HFFc6 (cell line): ENCODE data around the gene HGF. TPM values are rescaled to one million over a fixed set of nuclear protein-coding genes. Genes with fewer than 3 reads are reported as not detected.

Source experiments
- DNase-seq: peaks from one replicate; pipeline ENCODE4 v3.0.0-alpha.2; 2018
- H3K27ac Mint-ChIP-seq: 2 replicates; pipeline ENCODE4 v1.8.0; 2020; ENCODE audit warnings: mild to moderate bottlenecking, mixed read lengths
- H3K27me3 Mint-ChIP-seq: 2 replicates; pipeline ENCODE4 v1.8.0; 2021; ENCODE audit warnings: mild to moderate bottlenecking, moderate library complexity, mixed read lengths; ENCODE audit not compliant: insufficient read depth
- H3K36me3 Mint-ChIP-seq: 2 replicates; pipeline ENCODE4 v1.8.0; 2021; ENCODE audit warnings: low read depth, mixed read lengths
- H3K4me1 Mint-ChIP-seq: 2 replicates; pipeline ENCODE4 v1.8.0; 2020; ENCODE audit warnings: low read depth, mixed read lengths
- H3K4me3 Mint-ChIP-seq: 2 replicates; pipeline ENCODE4 v1.8.0; 2020; ENCODE audit warnings: mild to moderate bottlenecking, moderate library complexity, mixed read lengths
- H3K9me3 Mint-ChIP-seq: 2 replicates; pipeline ENCODE4 v1.8.0; 2020; ENCODE audit warnings: mild to moderate bottlenecking, mixed read lengths
- CTCF ChIP-seq: fragments of 200-600 bp; sonication (generic); IDR thresholded peaks from 2 replicates; pipeline ENCODE4 v1.5.0; 2021; ENCODE audit warnings: antibody characterized with exemption, mild to moderate bottlenecking
- total RNA-seq, 6 experiments: library from RNA; stranded (reverse); fragmentation: NEBNext Ultra II Directional; extraction: Animal tissue kit (Norgen Biotek cat#: 25700); gene quantifications; 2 replicates in 1 of 6; 3 replicates in 5 of 6; pipeline ENCODE4 v1.2.3, GENCODE V29; 2021

The HGF gene
- total RNA-seq, 6 experiments from 2014 or later: 0.78 to 5.6 (median 4.5) TPM

GRCh38 chr7:81715984-81716588, 53.8 kb downstream of the HGF start:
- peaks cover 15% of the 10 kb centered on the region for H3K4me1 Mint-ChIP-seq
- no peak overlapping the region for H3K27ac Mint-ChIP-seq
- H3K9me3 Mint-ChIP-seq: no peaks in the 10 kb centered on the region

GRCh38 chr7:81714306-81714705, 55.5 kb downstream of the HGF start:
- H3K9me3 Mint-ChIP-seq: no peaks in the 10 kb centered on the region
- peaks cover 15% of the 10 kb centered on the region for H3K4me1 Mint-ChIP-seq
- H3K27ac Mint-ChIP-seq: no peak overlapping the region
- no peak for DNase-seq
- H3K27me3 Mint-ChIP-seq: no peaks in the 10 kb centered on the region
- no peak overlapping the region for H3K4me3 Mint-ChIP-seq
- no peaks in the 10 kb centered on the region for H3K36me3 Mint-ChIP-seq
- TF ChIP-seq CTCF: no peak

More at GRCh38 chr7:81715984-81716588, 53.8 kb downstream of the HGF start:
- TF ChIP-seq CTCF: peak; percentile 74
- no peak overlapping the region for H3K4me3 Mint-ChIP-seq
- no peaks in the 10 kb centered on the region for H3K27me3 Mint-ChIP-seq
- peak; percentile 50 for DNase-seq
- H3K36me3 Mint-ChIP-seq: no peaks in the 10 kb centered on the region

- Mint-ChIP-seq H3K36me3 (no peaks in the 10 kb centered on the region), H3K27me3 (no peaks in the 10 kb centered on the region), H3K4me1 (peaks cover 1% of the 10 kb centered on the region), H3K4me3 (no peak overlapping the region), H3K27ac (no peak overlapping the region), H3K9me3 (no peaks in the 10 kb centered on the region)
- DNase-seq: no peak
- TF ChIP-seq CTCF: no peak
These were observed 59.1 kb downstream of the HGF start for GRCh38 chr7:81710751-81711150.

GRCh38 chr7:81709836-81710235, 60.0 kb downstream of the HGF start:
- H3K9me3 Mint-ChIP-seq: no peaks in the 10 kb centered on the region
- no peaks in the 10 kb centered on the region for H3K36me3 Mint-ChIP-seq
- H3K4me3 Mint-ChIP-seq: no peak overlapping the region
- H3K27me3 Mint-ChIP-seq: no peaks in the 10 kb centered on the region
- peaks cover 9% of the 10 kb centered on the region for H3K4me1 Mint-ChIP-seq
- H3K27ac Mint-ChIP-seq: no peak overlapping the region
- no peak for TF ChIP-seq CTCF
- no peak for DNase-seq

- DNase-seq: no peak
- H3K27ac Mint-ChIP-seq: no peak overlapping the region
- H3K4me1 Mint-ChIP-seq: peaks cover 14% of the 10 kb centered on the region
- H3K9me3 Mint-ChIP-seq: no peaks in the 10 kb centered on the region
- no peak for TF ChIP-seq CTCF
- no peaks in the 10 kb centered on the region for H3K36me3 Mint-ChIP-seq
- H3K4me3 Mint-ChIP-seq: no peak overlapping the region
- H3K27me3 Mint-ChIP-seq: no peaks in the 10 kb centered on the region
These were observed 61.9 kb downstream of the HGF start for GRCh38 chr7:81707966-81708365.
